ENCODE measurements around the gene MLF1. TPM values are rescaled to one million over a fixed set of nuclear protein-coding genes. Genes with fewer than 3 reads are reported as not detected.

MLF1 gene
- total RNA-seq, 1 experiment from 2014 or later: 19.8 TPM

- no peak overlapping the region for H3K4me3 ChIP-seq (ENCODE audit: insufficient read depth, low read depth, low read length)
- H3K36me3 ChIP-seq (replicated peaks; ENCODE audit: control insufficient read depth, insufficient read depth, low read length): no peaks in the 10 kb centered on the region
- no peak for DNase-seq
- H3K27me3 ChIP-seq (ENCODE audit: control insufficient read depth, insufficient read depth, low read length): no peaks in the 10 kb centered on the region
Observed at GRCh38 chr3:158563076-158563475, 7.9 kb upstream of the MLF1 start.

- H3K36me3 ChIP-seq (replicated peaks; ENCODE audit: control insufficient read depth, insufficient read depth, low read length): no peaks in the 10 kb centered on the region
- H3K4me3 ChIP-seq (ENCODE audit: insufficient read depth, low read depth, low read length): no peak overlapping the region
- no peak for DNase-seq
- H3K27me3 ChIP-seq (ENCODE audit: control insufficient read depth, insufficient read depth, low read length): peaks cover 2% of the 10 kb centered on the region; the same call in 1 of the 2 replicates
Observed at GRCh38 chr3:158565076-158565475, 5.9 kb upstream of the MLF1 start.

- DNase-seq: no peak
- Histone ChIP-seq H3K36me3 (replicated peaks; ENCODE audit: control insufficient read depth, insufficient read depth, low read length) (no peaks in the 10 kb centered on the region), H3K4me3 (ENCODE audit: insufficient read depth, low read depth, low read length) (no peak overlapping the region), H3K27me3 (ENCODE audit: control insufficient read depth, insufficient read depth, low read length) (peaks cover 5% of the 10 kb centered on the region)
Observed at GRCh38 chr3:158568784-158569183, 2.2 kb upstream of the MLF1 start.

- Histone ChIP-seq H3K36me3 (replicated peaks; ENCODE audit: control insufficient read depth, insufficient read depth, low read length) (no peaks in the 10 kb centered on the region), H3K4me3 (ENCODE audit: insufficient read depth, low read depth, low read length) (no peak overlapping the region), H3K27me3 (ENCODE audit: control insufficient read depth, insufficient read depth, low read length) (peaks cover 5% of the 10 kb centered on the region)
- DNase-seq: no peak
Observed at GRCh38 chr3:158569794-158570193, 1.2 kb upstream of the MLF1 start.

- no peaks in the 10 kb centered on the region for H3K36me3 ChIP-seq (replicated peaks; ENCODE audit: control insufficient read depth, insufficient read depth, low read length)
- DNase-seq: no peak
- peaks cover 5% of the 10 kb centered on the region for H3K27me3 ChIP-seq (ENCODE audit: control insufficient read depth, insufficient read depth, low read length)
- no peak overlapping the region for H3K4me3 ChIP-seq (ENCODE audit: insufficient read depth, low read depth, low read length)
Observed at GRCh38 chr3:158571969-158572765, 1.2 kb downstream of the MLF1 start.

- H3K27me3 ChIP-seq (ENCODE audit: control insufficient read depth, insufficient read depth, low read length): peaks cover 5% of the 10 kb centered on the region
- H3K4me3 ChIP-seq (ENCODE audit: insufficient read depth, low read depth, low read length): no peak overlapping the region
- DNase-seq: peak; percentile 27
- H3K36me3 ChIP-seq (replicated peaks; ENCODE audit: control insufficient read depth, insufficient read depth, low read length): no peaks in the 10 kb centered on the region
Observed at GRCh38 chr3:158572766-158573060, 1.7 kb downstream of the MLF1 start.

GRCh38 chr3:158573714-158574113 lies 2.7 kb downstream of the MLF1 start:
- Histone ChIP-seq H3K27me3 (ENCODE audit: control insufficient read depth, insufficient read depth, low read length) (peaks cover 5% of the 10 kb centered on the region), H3K36me3 (replicated peaks; ENCODE audit: control insufficient read depth, insufficient read depth, low read length) (no peaks in the 10 kb centered on the region), H3K4me3 (ENCODE audit: insufficient read depth, low read depth, low read length) (no peak overlapping the region)
- no peak for DNase-seq

GRCh38 chr3:158574646-158575045 lies 3.7 kb downstream of the MLF1 start:
- peaks cover 5% of the 10 kb centered on the region for H3K27me3 ChIP-seq (ENCODE audit: control insufficient read depth, insufficient read depth, low read length)
- H3K4me3 ChIP-seq (ENCODE audit: insufficient read depth, low read depth, low read length): no peak overlapping the region
- no peak for DNase-seq
- H3K36me3 ChIP-seq (replicated peaks; ENCODE audit: control insufficient read depth, insufficient read depth, low read length): no peaks in the 10 kb centered on the region

GRCh38 chr3:158590223-158590622 lies 19.2 kb downstream of the MLF1 start:
- H3K4me3 ChIP-seq (ENCODE audit: insufficient read depth, low read depth, low read length): no peak overlapping the region
- no peaks in the 10 kb centered on the region for H3K27me3 ChIP-seq (ENCODE audit: control insufficient read depth, insufficient read depth, low read length)
- no peak for DNase-seq
- H3K36me3 ChIP-seq (replicated peaks; ENCODE audit: control insufficient read depth, insufficient read depth, low read length): no peaks in the 10 kb centered on the region

- H3K27me3 ChIP-seq (ENCODE audit: control insufficient read depth, insufficient read depth, low read length): no peaks in the 10 kb centered on the region
- no peak overlapping the region for H3K4me3 ChIP-seq (ENCODE audit: insufficient read depth, low read depth, low read length)
- no peaks in the 10 kb centered on the region; the same call in 1 of the 2 replicates for H3K36me3 ChIP-seq (replicated peaks; ENCODE audit: control insufficient read depth, insufficient read depth, low read length)
- DNase-seq: no peak
Observed at GRCh38 chr3:158600787-158601186, 29.8 kb downstream of the MLF1 start.

GRCh38 chr3:158602227-158602626 lies 31.2 kb downstream of the MLF1 start:
- H3K4me3 ChIP-seq (ENCODE audit: insufficient read depth, low read depth, low read length): no peak overlapping the region
- no peaks in the 10 kb centered on the region for H3K36me3 ChIP-seq (replicated peaks; ENCODE audit: control insufficient read depth, insufficient read depth, low read length)
- no peaks in the 10 kb centered on the region for H3K27me3 ChIP-seq (ENCODE audit: control insufficient read depth, insufficient read depth, low read length)
- no peak for DNase-seq

GRCh38 chr3:158617982-158618875 lies 47.2 kb downstream of the MLF1 start:
- Histone ChIP-seq H3K27me3 (ENCODE audit: control insufficient read depth, insufficient read depth, low read length) (no peaks in the 10 kb centered on the region), H3K4me3 (ENCODE audit: insufficient read depth, low read depth, low read length) (no peak overlapping the region), H3K36me3 (replicated peaks; ENCODE audit: control insufficient read depth, insufficient read depth, low read length) (no peaks in the 10 kb centered on the region)
- DNase-seq: no peak

- DNase-seq: no peak
- H3K4me3 ChIP-seq (ENCODE audit: insufficient read depth, low read depth, low read length): no peak overlapping the region
- H3K27me3 ChIP-seq (ENCODE audit: control insufficient read depth, insufficient read depth, low read length): no peaks in the 10 kb centered on the region
- H3K36me3 ChIP-seq (replicated peaks; ENCODE audit: control insufficient read depth, insufficient read depth, low read length): no peaks in the 10 kb centered on the region
Observed at GRCh38 chr3:158625881-158626280, 54.9 kb downstream of the MLF1 start.

- H3K36me3 ChIP-seq (replicated peaks; ENCODE audit: control insufficient read depth, insufficient read depth, low read length): no peaks in the 10 kb centered on the region
- DNase-seq: no peak
- H3K4me3 ChIP-seq (ENCODE audit: insufficient read depth, low read depth, low read length): no peak overlapping the region
- H3K27me3 ChIP-seq (ENCODE audit: control insufficient read depth, insufficient read depth, low read length): no peaks in the 10 kb centered on the region
Observed at GRCh38 chr3:158631981-158632380, 61.0 kb downstream of the MLF1 start.

- H3K4me3 ChIP-seq (ENCODE audit: insufficient read depth, low read depth, low read length): no peak overlapping the region
- H3K27me3 ChIP-seq (ENCODE audit: control insufficient read depth, insufficient read depth, low read length): no peaks in the 10 kb centered on the region
- H3K36me3 ChIP-seq (replicated peaks; ENCODE audit: control insufficient read depth, insufficient read depth, low read length): no peaks in the 10 kb centered on the region
- no peak for DNase-seq
Observed at GRCh38 chr3:158640646-158641045, 69.7 kb downstream of the MLF1 start.

Measured in H7 (cell line).